Measurements from ENCODE around the gene CCDC83. TPM values are rescaled to one million over a fixed set of nuclear protein-coding genes. Genes with fewer than 3 reads are reported as not detected.

Gene CCDC83
- total RNA-seq, 1 donor from 2014 or later: not detected

- Mint-ChIP-seq H3K27ac (no peak overlapping the region), H3K4me1 (ENCODE audit: low read depth) (peaks cover 8% of the 10 kb centered on the region), H3K9me3 (ENCODE audit: low read depth) (no peaks in the 10 kb centered on the region), H3K27me3 (peaks cover 50% of the 10 kb centered on the region), H3K4me3 (ENCODE audit: low read depth) (peak overlapping the region; percentile 68), H3K36me3 (ENCODE audit: insufficient read depth) (no peaks in the 10 kb centered on the region)
- DNase-seq (ENCODE audit: low spot score, unreplicated experiment): no peak
- peak; percentile 16 for TF ChIP-seq CTCF (IDR thresholded peaks at IDR 0.05; ENCODE audit: unreplicated experiment)
Observed at GRCh38 chr11:85809863-85810262, 45.3 kb upstream of the CCDC83 start.

GRCh38 chr11:85810521-85810870, 44.7 kb upstream of the CCDC83 start:
- Mint-ChIP-seq H3K9me3 (ENCODE audit: low read depth) (no peaks in the 10 kb centered on the region), H3K27ac (peak overlapping the region; percentile 21), H3K4me3 (ENCODE audit: low read depth) (peak overlapping the region; percentile 68), H3K4me1 (ENCODE audit: low read depth) (peaks cover 10% of the 10 kb centered on the region), H3K27me3 (peaks cover 50% of the 10 kb centered on the region), H3K36me3 (ENCODE audit: insufficient read depth) (no peaks in the 10 kb centered on the region)
- no peak for DNase-seq (ENCODE audit: low spot score, unreplicated experiment)
- TF ChIP-seq CTCF (IDR thresholded peaks at IDR 0.05; ENCODE audit: unreplicated experiment): no peak

GRCh38 chr11:85810871-85811611, 44.1 kb upstream of the CCDC83 start, which contains the start of gene SYTL2:
Gene SYTL2, minus strand, starts transcription at chr11:85811141. Its CDS starts 53,416 bp downstream, at chr11:85757725.
- Mint-ChIP-seq H3K4me3 (ENCODE audit: low read depth) (peak within 1 kb of the TSS; percentile 71), H3K27ac (peak within 1 kb of the TSS; percentile 89), H3K36me3 (ENCODE audit: insufficient read depth) (no peaks in the 10 kb centered on the region), H3K4me1 (ENCODE audit: low read depth) (peaks cover 10% of the 10 kb centered on the region), H3K9me3 (ENCODE audit: low read depth) (no peaks in the 10 kb centered on the region), H3K27me3 (peaks cover 50% of the 10 kb centered on the region)
- no peak for TF ChIP-seq CTCF (IDR thresholded peaks at IDR 0.05; ENCODE audit: unreplicated experiment)
- DNase-seq (ENCODE audit: low spot score, unreplicated experiment): peak; percentile 32

GRCh38 chr11:85811624-85812023, 43.6 kb upstream of the CCDC83 start:
- H3K27me3 Mint-ChIP-seq: peaks cover 46% of the 10 kb centered on the region
- H3K4me1 Mint-ChIP-seq (ENCODE audit: low read depth): peaks cover 10% of the 10 kb centered on the region
- no peak for DNase-seq (ENCODE audit: low spot score, unreplicated experiment)
- peak overlapping the region; percentile 71 for H3K4me3 Mint-ChIP-seq (ENCODE audit: low read depth)
- H3K9me3 Mint-ChIP-seq (ENCODE audit: low read depth): no peaks in the 10 kb centered on the region
- H3K27ac Mint-ChIP-seq: peak overlapping the region; percentile 89
- no peak for TF ChIP-seq CTCF (IDR thresholded peaks at IDR 0.05; ENCODE audit: unreplicated experiment)
- no peaks in the 10 kb centered on the region for H3K36me3 Mint-ChIP-seq (ENCODE audit: insufficient read depth)

- DNase-seq (ENCODE audit: low spot score, unreplicated experiment): no peak
- peaks cover 45% of the 10 kb centered on the region for H3K27me3 Mint-ChIP-seq
- H3K4me1 Mint-ChIP-seq (ENCODE audit: low read depth): peaks cover 10% of the 10 kb centered on the region
- no peak overlapping the region for H3K4me3 Mint-ChIP-seq (ENCODE audit: low read depth)
- no peak overlapping the region for H3K27ac Mint-ChIP-seq
- H3K9me3 Mint-ChIP-seq (ENCODE audit: low read depth): no peaks in the 10 kb centered on the region
- no peaks in the 10 kb centered on the region for H3K36me3 Mint-ChIP-seq (ENCODE audit: insufficient read depth)
- TF ChIP-seq CTCF (IDR thresholded peaks at IDR 0.05; ENCODE audit: unreplicated experiment): no peak
Observed at GRCh38 chr11:85813721-85814120, 41.5 kb upstream of the CCDC83 start.

Data from progenitor cell of endocrine pancreas (in vitro differentiated cells).